NCI-H1694 treated with DMSO at 0.1 percent for 48 hours (cell line): ENCODE data around the gene GK.
"Not testable (repeated sequence)": the region's sequence is repeated elsewhere in the genome, so short reads cannot be mapped to it uniquely, and the experiment has no call there.

Source experiments
- DNase-seq: peaks from one replicate; lab custom pipeline; 2025; lab: John Stamatoyannopoulos, UW

Gene GK

DNA sequence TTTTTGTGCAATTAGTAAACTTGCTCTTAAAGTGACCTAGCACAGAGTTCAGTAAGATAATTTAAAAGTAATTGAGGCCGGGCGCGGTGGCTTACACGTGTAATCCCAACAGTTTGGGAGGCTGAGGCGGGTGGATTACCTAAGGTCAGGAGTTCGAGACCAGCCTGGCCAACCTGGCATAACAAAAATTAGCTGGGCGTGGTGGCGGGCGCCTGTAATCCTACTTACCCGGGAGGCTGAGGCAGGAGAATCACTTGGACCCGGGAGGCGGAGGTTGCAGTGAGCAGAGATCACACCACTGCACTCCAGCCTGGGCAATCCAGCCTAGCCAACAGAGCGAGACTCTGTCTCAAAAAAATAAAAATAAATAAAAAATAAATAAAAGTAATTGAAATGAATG lies 1.2 kb downstream of the GK start:
- not testable (repeated sequence) for DNase-seq

DNA sequence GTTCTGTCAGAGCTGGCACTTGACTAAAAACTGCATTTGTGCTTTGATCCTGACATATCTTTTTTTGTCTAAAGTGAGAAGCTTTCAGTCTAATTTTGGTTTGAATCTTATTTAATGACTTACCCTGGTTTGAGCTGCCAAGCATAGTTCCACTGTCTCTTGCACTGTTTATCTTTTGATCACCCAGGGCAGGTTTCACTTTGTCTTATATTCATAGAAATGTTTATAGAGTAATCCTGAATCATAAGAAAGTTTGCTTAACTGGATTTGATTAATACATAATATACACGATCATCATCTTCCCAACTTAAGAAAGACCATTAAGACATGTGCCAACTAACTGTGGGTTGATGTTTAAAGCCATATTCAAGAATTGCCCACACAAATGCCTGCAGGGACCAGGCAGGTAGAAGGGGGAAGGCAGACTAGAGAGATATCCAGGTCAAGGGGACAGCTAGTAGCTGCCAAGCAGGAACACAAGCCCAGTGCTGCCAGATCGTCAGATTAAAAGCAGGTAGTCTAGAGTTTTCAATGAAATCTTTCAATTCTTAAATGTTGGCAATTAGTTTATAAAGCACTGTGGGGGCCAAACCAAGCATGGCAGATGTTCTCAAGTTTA lies 1.9 kb downstream of the GK start:
- no peak for DNase-seq

DNA sequence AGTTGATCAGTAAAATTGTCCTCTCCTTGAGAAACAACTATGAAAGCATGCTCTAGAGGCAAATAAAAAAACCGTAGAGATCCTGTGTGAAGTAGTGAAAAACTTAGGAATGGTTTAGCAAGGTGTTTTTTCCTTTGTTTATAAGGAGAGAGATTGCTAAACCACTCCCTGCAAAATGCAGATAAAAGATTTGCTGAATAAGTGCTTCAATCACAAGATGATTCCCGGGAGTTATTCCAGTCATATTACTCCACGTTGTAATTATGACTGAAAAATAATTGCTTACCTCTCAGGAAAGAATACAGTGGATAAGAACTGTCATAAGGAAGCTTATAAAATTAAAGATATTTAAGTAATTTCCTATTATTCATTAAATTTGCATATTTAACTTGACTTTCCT lies 2.8 kb downstream of the GK start:
- DNase-seq = no peak

DNA sequence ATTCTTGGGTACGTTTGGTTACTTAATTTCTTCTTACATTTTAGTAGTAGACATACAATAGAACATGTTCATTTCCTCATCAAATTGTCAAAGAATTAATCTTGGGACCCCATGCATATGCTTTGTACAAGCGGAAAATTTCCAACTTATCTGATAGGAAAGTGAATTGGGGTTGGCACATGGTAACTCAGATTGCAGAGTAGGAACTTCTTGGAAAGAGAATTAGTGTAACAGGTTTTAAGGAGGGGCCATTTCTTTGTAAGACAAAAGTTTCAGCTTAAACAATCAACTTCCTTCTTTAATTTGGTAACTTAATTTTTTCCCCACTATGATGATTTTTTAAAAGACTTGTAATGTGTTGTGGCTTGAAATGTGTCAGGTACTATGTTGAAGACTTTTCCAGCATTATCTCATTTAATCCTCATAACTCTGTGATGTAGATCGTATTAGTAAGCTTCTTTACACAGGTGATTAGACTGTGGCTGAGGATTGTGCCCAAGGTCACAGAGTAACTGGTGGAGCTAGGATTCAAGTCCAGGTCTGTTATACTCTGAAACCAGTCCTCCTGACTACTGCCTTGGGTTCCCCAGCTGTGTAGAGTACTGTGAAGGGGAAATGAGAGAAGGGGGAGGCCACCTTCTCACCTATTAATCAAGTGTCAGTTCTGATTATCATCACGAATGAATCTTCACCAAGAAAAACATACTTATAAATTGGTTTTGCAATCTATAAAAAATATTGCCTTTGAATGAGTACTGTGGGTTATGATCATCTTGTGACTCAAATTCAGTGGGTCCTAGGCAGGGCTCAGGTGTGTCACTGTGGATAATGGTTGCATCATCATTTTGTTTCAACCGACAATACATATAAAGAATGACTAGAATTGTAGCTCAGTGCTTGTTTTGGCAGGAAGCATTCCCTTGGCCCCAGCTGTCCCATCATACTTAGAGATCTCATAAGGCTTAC lies 4.3 kb downstream of the GK start:
- DNase-seq = no peak

DNA sequence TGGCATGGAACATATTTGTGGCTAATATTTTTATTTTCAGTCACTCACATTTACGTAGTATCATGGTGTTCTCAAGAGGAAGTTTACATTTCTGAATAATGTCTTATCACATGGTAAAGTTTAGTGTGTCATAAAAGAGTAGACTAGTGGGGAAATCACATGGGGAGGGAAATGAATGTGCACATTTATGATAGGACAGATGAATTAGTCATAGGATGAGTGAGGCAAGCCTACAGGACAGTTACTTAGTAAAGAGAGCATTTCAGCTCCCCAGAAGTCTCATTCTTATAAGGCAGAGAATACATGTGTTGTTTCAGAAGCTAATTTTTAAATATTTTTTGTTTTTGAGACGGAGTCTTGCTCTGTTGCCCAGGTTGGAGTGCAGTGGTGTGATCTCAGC lies 6.2 kb downstream of the GK start:
- DNase-seq = no peak

DNA sequence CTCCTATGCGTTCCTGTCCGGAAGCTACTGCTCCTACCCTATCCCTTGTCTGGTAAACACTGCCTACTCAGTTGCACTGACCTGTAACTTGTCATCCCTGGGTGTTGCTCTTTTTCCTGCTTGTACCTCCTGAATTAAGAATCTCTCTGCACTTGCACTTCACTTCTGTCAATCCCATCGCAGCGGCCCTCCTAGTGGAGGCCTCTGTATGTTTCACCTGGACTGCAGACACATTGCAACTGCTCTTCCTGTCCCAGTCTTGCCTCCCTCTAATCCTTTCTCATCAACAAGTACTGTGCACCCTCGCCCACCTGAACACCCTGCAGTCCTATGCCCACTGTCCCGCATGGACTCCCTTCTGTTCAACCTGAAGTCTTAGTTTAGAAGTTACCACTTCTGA lies 8.0 kb downstream of the GK start:
- DNase-seq = no peak

DNA sequence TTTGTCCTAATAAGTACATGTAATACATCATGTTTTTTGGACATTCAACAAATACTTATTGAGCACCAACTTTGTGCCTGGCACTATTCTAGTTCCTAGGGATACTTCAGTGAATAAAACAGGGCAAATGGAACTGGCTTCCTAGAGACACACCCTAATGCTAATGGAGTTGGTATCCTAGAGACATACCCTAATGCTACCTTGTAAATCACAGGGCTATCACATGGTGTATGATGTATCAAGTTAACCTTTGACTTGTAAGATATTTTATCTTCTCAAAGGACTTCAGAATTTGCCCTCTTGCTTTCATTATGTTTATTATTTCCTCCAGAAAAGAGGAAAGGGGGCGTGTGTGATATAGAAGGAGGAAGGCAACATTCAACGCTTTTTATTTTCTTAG lies 10.1 kb downstream of the GK start:
- no peak for DNase-seq

DNA sequence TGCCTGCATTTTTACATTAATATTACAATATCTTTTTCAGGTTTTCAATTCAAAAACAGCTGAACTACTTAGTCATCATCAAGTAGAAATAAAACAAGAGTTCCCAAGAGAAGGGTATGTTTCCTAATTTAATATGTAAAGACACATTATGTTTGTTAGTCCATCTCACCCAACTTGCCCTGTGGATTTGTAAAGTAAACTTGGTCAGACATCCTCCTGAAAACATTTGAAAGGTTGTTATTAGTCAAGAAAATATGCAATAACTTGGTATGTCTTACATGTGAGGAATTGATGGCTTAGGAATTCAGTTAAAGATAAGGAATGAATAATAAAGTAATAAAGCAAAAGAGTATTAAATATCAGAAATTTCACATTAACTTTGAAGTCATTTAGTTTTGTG lies 12.2 kb downstream of the GK start:
- DNase-seq = no peak

DNA sequence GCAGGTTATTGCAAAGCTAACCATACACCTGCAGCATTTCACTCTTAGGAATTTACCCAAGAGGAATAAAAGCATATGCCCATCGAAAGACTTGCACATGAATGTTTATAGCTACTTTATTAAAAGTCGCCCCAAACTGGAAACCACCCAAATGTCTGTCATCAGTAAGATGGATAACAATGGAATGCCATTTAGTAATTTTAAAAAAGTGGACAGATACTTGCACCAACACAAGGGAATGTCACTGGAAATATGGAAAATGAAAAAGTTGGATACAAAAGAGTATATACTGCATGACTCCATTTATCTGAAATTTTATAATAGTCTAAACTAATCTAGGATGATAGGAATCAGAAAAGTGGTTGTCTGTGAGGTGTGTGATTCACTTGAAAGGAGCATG lies 12.9 kb downstream of the GK start:
- DNase-seq = no peak

DNA sequence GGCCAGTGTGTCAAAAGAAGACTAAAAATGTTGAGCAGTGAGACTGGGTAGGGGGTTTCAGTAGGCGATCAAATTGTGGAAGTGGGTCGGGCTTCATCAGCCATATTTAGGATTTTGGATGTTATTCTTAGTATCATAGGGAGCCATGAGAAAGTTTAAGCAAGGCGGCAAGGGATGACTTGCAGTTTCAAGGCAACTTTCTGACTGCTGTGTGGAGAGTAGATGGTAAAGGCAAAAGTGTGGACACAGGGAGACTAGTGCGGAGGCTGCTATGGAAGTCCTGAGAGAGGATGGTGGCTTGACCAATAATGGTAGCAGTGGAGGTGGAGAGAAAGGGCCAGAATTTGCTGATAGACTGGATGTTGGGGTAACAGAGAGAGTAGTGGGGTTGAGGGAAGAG lies 15.4 kb downstream of the GK start:
- DNase-seq = no peak

DNA sequence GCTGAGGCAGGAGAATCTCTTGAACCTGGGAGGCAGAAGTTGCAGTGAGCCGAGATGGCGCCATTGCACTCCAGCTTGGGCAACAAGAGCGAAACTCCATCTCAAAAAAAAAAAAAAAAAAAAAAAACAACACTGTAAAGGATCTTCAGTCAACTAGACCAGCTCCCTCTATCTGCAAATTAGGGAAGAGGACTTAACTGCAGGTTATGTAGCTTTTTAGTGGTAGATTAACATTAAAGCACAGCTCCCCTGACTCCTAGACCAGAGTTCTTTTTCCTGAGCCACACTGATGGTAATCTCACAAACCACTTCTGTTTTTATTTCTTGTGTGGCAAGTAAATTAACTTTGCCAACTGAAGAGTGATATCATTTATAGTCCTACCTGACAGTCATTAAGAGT lies 18.0 kb downstream of the GK start:
- DNase-seq = not testable (repeated sequence)

DNA sequence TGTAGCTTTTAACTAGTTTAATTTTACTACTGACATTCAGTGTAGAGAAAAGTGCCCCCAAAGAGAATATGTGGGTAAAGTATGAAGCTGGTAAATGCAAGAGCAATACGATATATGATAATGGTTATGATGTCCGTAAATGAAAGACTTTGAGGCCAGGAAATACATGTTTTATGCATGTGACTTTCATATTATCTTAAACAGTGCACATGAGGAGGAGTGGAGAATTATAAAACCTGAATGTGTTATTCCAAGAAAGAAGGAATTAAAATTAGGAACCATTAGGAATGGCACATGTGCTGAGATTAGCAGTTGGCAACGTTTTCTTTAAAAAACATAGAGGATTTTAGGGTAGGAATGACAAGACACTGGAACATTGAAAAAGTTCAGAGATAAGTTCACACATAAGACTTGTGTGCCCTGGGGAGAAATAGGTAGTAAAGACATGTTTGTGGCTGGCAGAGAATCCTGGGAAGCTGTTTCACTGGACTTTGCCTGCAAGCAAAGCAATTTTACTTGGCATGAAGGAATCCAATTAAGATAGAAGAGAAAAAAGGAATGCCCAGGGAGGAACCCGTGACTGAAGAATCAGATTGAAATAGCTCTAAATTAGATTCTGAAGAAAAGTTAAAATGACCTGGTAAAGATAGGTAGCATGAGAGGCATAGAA lies 20.0 kb downstream of the GK start:
- no peak for DNase-seq

DNA sequence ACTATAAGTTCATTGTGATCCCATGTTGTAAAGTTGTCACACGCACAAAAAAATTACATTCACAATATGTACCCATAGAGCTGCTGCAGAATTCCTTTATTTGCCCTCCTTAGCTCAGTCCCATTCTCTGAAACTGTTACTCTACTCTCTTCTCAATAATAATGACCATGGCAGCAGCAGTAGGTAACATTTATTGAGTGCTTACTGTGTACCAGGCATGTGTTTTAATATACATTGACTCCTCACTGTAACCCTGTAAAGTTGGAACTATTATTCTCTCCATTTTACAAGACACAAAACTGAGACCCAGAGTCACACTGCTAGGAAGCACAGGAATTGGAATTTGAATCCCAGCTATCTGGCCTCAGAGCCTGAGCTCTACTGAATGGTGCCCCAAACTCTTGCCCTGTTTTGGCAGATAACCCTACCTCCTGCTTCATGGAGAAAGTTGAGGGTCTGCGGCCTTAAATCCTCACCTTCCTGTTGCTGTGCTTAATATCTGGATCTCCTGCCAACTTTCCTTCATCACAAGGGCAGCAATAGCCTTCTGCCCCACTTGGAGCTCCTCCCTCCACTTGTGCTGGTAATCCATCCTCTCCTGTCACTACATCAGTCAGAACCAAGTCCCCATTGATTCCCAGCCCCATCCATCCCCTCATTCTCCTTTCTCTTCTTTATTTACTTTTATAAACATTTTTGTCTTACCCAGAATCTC lies 20.8 kb downstream of the GK start:
- DNase-seq = no peak

DNA sequence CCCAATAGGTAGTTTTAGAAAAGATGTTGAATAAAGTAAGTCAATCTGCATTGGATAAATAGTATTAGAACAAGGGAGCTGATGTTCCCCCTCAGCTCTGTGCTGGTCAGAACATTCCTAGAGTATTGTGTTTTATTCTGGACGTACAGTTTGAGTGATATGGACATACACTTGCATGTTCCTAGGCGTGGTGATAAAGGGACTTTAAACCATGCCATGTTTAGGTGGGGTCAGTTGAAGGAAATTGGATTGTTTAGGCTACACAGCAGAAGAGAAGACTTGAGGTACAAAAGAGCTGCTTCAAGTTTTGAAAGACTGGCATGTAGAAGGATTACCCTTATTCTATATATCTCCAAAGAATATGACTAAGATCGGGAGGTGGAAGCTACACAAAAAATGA lies 21.6 kb downstream of the GK start:
- no peak for DNase-seq

DNA sequence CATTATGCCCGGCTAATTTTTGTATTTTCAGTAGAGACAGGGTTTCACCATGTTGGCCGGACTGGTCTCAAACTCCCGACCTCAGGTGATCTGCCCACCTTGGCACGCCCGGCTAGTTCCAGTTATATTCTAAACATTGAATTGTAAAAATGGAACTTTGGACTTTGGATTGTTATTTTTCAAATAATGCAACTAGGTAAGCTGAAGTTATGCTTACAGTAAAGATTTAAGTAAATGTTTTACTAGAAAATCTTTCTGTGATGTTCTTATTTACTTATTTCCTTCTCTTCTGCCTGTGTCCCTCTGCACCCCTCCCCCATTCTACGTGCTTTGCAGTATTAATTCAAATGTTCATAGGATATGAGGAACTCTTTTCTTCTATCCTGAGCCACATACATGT lies 26.1 kb downstream of the GK start:
- DNase-seq = no peak

DNA sequence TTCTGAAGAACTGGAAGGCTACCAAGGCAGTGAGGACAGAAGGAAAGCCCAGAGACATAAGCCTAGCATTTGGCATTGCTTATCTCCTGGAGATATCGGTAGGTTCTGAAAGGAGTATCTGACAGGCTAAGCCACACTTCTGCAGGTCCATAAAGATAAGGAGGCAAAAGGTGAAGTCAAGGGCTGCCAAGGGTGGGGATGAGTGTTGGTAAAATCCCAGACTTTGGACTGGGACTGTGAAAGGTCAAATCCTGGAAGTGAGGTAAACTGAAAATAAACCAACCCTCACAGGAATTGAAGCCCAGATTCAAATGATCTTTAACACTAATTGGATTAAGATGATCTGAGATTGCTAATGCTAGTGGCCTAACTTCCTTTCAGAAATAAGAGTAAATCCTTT lies 27.4 kb downstream of the GK start:
- no peak for DNase-seq

DNA sequence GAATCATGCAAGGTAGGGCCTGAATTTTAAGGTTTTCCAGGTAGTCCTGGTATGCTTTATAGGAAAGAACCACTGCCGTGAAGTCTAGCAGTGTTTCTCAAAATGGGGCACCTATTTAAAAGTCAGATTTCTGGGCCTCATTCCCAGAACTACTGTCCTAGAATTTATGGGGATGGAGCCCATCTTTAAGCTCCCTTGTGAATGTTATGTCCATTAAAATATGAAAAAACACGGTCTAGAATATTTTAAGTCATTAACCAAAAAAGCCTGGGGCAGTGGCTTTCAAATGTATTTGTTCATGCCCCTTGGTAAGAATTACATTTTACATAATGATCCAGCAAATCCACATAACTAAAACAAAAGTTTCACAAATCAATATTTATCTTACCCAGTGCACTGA lies 35.4 kb downstream of the GK start:
- DNase-seq = no peak

DNA sequence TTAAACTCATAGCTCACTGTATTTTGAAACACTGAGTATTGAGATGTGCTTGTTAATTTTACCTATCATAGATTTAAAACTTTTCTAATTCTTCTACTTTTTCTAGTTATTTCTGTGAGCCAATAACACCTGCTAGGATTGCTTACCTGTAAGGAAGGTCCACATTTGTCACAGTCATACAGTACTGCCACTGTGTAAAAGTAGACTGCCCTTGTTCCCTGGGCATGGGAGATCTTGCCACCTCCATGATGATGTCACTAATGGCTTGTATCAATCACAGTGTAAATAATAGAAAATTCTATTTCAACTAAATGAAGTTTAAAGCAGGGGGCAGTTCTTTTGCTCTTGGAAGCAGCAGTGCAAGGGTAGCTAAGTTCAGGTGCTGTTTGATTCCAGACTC lies 35.9 kb downstream of the GK start:
- DNase-seq = no peak

DNA sequence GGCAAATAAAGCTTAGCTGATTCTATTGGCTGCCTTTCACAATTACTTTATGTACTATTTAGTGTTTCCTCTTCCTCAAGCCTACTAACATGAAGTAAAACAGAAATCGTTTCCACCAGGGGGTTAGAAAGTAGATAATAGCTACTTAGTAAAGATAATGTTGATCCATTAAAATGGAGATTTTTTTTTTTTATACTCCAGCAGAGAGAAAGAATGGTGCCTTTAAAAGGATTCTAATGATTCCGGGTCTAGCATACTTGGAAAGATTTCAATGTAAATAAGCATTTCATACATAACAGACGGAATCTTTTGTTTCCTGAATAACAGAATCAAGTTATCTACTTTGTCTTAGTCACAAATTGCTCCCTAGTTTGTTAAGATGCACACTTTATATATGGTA lies 37.1 kb downstream of the GK start:
- DNase-seq = no peak

DNA sequence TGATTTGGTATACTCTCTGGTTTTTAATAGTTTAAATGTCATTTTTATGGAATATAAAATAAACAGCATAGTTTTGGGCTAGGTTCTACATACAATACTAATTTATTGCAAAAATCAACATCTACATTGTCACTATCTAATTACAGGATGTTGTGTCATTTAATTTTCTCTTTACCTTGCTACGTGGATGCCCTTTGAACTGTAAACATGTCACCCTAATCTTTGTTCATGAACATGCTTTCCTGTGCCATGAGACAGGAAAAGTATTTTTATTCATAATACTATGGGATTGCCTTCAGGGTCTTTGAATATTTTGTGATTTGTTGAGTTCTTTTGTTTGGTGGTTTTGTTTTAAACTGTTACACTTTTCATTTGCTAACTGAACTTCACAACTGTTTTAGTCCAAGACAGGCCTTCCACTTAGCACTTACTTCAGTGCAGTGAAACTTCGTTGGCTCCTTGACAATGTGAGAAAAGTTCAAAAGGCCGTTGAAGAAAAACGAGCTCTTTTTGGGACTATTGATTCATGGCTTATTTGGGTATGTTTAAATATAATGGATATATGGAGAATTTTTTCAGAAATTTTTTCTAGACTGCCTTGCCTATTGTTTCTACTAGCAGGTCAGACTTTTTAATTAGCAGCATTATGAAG lies 40.9 kb downstream of the GK start:
- no peak for DNase-seq

DNA sequence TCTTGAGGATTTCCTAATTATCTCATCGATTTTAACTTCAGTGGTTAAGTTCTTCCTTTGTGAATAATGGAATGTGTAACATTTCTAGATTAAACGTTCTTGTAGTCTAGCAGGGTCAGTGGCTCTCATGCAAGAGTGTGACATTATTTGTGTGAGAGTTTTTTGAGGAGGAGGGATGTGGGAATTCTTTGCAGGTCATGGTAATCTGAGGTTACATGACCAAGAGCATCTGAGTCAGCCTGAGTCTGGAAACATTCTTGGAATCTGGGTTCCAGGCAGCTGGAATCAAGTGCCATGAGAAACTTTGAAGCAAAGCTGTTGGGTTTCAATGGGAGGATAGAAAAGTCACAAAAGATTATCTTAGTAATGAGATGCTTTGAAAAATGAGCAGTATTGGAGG lies 49.5 kb downstream of the GK start:
- no peak for DNase-seq

DNA sequence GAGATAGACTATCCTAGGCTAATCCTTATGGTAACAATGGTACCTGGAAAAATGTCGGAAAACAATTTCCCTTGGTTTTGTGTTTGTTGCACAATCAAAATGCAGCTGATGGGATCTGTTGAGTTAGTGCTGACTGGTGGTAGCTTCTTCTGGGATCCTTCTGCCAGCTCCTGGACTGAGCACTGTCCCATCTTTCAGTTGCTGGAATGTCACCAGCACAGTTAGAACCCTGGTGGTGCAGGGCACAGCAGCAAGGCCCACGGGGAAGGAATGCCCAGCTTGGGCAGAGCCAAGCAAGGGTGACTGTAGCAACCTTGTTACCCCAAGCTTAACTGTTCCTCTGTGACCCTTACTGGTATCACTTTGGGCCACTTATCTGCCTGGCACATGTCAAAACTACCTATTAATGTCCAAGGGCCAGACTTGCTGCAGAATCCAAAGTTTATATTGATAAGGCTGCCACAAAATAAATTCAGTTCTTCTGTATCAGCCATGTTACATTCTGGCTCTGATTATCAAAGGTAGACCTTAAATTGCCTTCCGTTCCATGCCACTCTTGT lies 53.1 kb downstream of the GK start:
- no peak for DNase-seq
